Measurements from ENCODE around the gene METRNL.

METRNL gene

GRCh38 chr17:83081684-83082201 lies 2.3 kb downstream of the METRNL start:
- DNase-seq, result no peak

GRCh38 chr17:83082424-83082823 lies 3.0 kb downstream of the METRNL start:
- DNase-seq, result no peak

GRCh38 chr17:83082909-83083367 lies 3.5 kb downstream of the METRNL start:
- no peak for DNase-seq

GRCh38 chr17:83083368-83084201 lies 4.2 kb downstream of the METRNL start:
- no peak for DNase-seq

GRCh38 chr17:83084214-83084613 lies 4.8 kb downstream of the METRNL start:
- no peak for DNase-seq

GRCh38 chr17:83084621-83085056 lies 5.2 kb downstream of the METRNL start:
- peak; percentile 65 for DNase-seq

- no peak for DNase-seq
These were observed 5.7 kb downstream of the METRNL start for GRCh38 chr17:83085103-83085502.

- no peak for DNase-seq
These were observed 6.3 kb downstream of the METRNL start for GRCh38 chr17:83085526-83086198.

- no peak for DNase-seq
These were observed 6.9 kb downstream of the METRNL start for GRCh38 chr17:83086199-83086880.

GRCh38 chr17:83086907-83087787 lies 7.7 kb downstream of the METRNL start:
- no peak for DNase-seq

GRCh38 chr17:83087788-83088360 lies 8.5 kb downstream of the METRNL start:
- DNase-seq, result no peak

- DNase-seq, result no peak
These were observed 9.0 kb downstream of the METRNL start for GRCh38 chr17:83088451-83088850.

GRCh38 chr17:83088909-83089308 lies 9.5 kb downstream of the METRNL start:
- no peak for DNase-seq

GRCh38 chr17:83089328-83090132 lies 10.1 kb downstream of the METRNL start:
- DNase-seq, result no peak

GRCh38 chr17:83090444-83091256 lies 11.2 kb downstream of the METRNL start:
- no peak for DNase-seq

GRCh38 chr17:83091257-83092141 lies 12.1 kb downstream of the METRNL start:
- DNase-seq, result no peak

GRCh38 chr17:83092186-83092585 lies 12.8 kb downstream of the METRNL start:
- no peak for DNase-seq

- no peak for DNase-seq
These were observed 13.5 kb downstream of the METRNL start for GRCh38 chr17:83092931-83093330.

GRCh38 chr17:83093506-83093905 lies 14.1 kb downstream of the METRNL start:
- DNase-seq, result no peak

All from NCI-H1436 (cell line).